Hematopoietic multipotent progenitor cell treated with erythropoietin and hydrocortisone succinate and interleukin-3 and kit ligand, for 4 days (in vitro differentiated cells): Measurements from ENCODE around the gene ZNF488.
"Not testable (repeated sequence)": the region's sequence is repeated elsewhere in the genome, so short reads cannot be mapped to it uniquely, and the experiment has no call there.

Source experiments
- DNase-seq: peaks from one replicate; pipeline ENCODE4 v3.0.0-alpha.2; 2015

Gene ZNF488

GRCh38 chr10:47409866-47410256 lies 25.8 kb upstream of the ZNF488 start:
- no peak for DNase-seq

DNA sequence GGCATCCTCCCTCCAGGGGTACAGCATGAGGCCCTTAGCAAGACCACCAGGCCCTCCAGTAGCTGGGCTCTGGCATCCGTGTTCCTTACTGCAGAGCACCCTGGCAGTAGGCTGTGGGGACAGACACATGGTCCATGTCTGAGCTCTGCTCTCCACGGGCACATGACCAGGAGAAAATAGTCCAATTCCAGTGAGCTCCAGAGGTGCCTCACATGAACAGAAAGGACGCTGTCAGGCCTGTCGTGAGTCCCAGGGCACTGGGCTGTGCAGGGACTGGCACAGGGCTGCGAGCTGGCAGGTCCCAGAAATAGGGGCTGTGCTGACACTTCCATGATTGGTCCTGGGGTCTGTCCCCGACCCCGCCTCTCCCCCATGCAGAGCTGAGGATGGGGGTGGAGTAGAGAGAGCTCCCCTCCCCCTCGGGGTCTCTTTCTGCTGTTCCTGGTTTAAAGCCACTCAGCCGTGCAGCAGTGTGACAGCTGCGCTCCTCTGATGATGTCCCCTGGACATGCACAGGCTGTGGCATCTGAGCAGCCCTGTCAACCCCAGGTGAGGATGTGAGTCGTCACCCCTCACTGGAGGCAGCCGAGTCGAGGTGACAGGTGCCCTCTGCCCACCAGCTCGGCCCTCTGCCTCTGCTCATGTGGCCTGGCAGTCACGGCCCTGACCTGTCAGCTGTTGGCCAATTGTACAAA lies 25.2 kb upstream of the ZNF488 start:
- DNase-seq = no peak

GRCh38 chr10:47408606-47409005 lies 24.5 kb upstream of the ZNF488 start:
- no peak for DNase-seq

DNA sequence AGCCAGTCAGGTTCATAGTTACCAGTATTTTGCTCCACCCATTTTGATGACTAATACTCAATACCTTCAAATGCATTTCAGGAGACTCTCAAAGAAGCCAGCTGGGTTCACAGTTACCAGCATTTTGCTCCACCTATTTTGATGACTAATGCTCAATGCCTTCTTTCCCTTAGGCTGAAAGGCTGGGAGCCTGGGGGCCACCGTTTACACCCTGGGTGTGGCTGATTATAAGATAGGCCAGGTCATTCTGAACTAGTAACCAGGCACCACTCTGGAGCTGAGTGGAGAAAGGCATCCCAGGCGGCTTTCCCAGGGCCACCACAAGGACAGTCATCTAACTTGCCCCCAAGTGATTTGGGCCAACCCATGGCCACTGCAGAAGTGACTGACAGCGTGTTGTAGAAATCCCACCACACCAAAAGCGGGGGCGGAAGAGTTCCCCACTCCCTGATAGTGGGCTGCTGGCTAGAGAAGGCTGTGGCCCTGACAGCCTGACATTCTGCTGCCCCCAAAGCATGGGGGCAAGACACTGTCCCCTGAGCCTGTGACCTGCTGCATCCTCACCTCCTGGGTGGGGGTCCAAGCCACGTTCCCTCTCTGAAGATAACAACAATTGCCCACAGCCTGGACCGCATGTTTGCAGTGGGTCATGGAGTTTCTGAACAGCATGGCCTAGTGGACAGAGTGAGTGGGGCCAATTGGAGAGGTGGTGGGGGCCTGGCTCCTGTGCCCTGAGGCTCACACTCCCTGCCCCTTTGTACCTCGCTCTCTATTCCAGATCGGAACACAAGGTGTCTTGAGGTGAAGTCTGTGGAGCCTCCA lies 23.0 kb upstream of the ZNF488 start:
- DNase-seq = peak; percentile 61

DNA sequence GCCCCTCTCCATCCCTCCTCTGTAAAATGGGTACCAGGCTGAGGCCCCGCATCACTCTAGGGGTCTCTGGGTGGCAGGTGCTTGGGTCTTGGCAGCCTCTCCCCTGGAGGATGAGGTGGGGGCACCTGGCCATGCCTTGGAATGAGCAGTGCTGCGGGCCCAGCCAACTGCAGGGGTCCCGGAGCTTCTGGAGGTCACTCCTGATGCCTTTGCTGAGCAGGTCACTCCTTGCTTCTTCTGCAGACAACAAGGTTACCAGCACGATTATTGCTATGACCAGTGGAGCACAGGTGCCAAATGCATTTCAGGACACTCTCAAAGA lies 22.4 kb upstream of the ZNF488 start:
- DNase-seq = no peak

GRCh38 chr10:47405857-47406547 lies 21.9 kb upstream of the ZNF488 start:
- DNase-seq = no peak

DNA sequence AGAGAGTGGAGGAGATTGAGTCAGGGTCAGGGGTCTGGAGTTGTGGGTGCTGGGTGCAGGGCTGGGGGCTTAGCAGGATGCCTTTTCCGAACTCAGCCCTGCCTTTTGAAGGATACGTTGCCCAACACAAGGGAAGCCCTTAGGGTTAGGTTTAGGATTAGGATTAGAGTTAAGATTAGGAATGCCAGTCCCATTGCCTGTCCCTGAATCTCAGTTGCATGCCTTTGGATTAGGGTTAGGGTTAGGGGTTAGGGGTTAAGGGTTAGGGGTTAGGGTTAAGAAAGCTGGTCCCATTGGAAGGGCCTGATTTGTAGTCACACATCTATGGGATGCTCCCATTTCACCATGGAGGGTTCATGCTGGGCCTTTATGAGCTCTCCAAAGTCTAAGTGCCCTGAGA lies 20.8 kb upstream of the ZNF488 start:
- DNase-seq = no peak

DNA sequence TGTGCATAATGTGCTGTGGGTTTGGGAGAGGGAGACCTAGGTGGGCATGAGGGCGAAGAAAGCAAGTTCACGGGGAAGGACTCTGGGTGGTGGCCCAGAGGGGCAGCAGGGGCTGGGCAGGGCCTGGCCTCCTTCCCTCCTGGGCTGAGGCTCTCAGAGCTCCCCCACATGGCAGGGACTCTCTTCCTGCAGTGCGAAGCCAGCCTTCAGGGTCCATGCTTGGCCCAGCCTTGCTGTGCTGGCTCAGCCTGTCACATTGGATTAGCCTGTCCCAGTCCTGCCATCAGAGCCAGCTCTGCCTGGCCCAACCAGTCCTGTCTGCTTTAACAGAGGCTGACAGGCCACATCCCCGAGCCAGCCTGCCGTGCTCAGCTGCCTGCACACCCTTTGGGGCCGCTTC lies 20.4 kb upstream of the ZNF488 start:
- DNase-seq = no peak

- DNase-seq = no peak
Observed at GRCh38 chr10:47403446-47404318, 19.6 kb upstream of the ZNF488 start.

DNA sequence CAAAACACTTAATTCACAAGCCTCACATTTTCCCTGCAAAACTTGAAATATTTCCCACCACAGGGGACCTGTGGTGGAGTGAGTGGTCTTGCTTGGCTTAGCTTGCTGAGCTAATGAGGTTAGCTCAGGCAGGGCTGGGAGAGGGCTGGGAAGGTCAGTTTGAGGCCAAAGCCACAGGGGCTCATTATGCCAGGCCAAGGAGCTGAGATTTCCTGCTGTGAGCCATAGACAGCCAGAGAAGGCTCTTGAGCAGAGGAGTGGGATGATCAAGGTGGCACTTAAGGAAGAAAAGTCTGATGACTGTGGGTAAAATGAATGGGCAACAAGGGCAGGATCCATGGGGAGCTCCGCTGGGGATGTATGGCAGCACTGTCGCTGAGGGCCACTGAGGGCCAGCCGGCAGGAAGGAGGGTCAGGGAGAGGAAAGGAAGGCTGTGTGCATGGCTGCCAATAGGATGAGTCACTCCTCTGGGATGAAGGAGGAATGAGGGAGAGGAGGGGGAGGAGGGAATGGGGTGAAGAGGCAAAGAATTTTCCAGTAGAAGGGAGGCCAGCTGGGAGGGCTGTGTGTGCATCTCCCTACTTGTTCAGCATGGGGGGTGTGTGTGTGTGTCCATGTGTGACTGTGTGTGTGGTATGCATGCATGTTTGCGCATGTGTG lies 18.7 kb upstream of the ZNF488 start:
- no peak for DNase-seq

DNA sequence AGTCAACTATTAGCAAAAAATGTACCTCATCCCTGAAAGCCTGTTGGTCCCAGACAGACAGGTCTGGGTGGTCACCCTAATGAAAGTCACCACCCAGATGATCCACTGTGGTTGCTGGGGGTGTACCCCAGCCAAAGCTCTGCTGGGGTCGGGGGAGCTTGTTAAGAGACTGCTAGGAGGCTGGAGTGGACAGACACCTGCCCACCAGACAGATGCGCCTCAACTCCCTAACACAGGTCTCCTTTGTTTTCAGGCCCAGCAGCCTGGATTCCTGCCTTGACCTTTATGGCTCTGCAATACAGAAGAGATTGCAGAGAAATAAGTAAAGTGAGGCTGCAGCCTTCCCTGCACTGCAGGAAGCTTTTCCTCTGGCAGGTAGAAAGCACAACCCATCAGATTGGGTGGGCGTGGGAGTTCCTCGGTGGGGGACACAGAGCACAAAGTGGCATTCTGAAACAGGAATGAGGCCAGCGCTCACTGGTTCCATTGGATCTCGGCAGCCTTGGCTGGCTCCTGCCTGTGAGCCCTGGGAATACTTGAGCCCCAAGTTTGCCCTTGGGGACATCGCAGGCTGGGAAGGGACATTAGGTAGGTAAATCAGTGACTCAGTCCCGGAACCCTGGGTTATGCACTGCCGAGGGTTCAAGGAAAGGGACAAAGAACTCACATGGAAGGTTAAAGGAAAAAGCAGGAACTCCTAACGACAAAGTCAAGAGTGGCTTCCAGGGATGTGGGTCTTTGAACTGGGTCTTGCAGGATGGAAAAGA lies 18.0 kb upstream of the ZNF488 start:
- no peak for DNase-seq

- no peak for DNase-seq
Observed at GRCh38 chr10:47401210-47401609, 17.1 kb upstream of the ZNF488 start.

- no peak for DNase-seq
Observed at GRCh38 chr10:47400786-47401185, 16.7 kb upstream of the ZNF488 start.

- no peak for DNase-seq
Observed at GRCh38 chr10:47400251-47400650, 16.2 kb upstream of the ZNF488 start.

GRCh38 chr10:47397256-47397655 lies 13.2 kb upstream of the ZNF488 start:
- DNase-seq = no peak

DNA sequence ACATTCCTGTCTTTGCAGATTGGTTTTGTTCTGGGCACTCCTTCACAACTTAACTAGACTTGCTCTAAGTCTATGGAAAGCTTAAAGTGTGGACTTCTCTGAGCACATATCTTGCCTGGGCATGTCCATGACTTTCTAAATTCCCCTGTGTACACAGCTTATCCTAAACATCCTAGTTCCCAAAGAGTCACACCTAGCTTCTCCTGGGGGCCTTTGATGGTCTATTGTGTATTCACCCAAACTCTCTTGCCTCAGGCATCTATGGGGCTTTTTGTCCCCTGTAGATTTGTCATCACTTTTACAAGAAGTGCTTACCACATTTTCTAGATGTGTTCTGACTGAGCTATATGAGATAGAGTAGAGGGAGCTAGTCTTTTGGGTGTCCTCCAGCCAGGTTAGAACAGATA lies 12.2 kb upstream of the ZNF488 start:
- DNase-seq = no peak

DNA sequence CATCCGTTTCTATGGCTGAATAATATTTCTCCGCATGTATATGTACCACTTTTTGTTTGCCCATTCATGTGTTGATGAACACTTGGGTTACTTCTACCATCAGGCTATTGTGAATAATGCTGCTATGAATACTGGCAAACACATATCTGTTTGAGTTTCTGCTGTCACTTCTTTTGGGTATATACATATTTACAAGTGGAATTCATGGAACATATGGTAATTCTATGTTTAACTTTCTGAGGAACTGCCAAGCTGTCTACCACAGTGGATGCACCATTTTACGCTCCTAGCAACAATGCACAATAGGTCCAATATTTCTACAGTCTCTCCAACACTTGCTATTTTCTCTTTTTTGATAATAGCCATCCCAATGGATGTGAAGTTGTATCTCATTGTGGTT lies 5.5 kb upstream of the ZNF488 start:
- no peak for DNase-seq

- no peak for DNase-seq
Observed at GRCh38 chr10:47388879-47389278, 4.8 kb upstream of the ZNF488 start.

GRCh38 chr10:47386104-47386503 lies 2.0 kb upstream of the ZNF488 start:
- not testable (repeated sequence) for DNase-seq

DNA sequence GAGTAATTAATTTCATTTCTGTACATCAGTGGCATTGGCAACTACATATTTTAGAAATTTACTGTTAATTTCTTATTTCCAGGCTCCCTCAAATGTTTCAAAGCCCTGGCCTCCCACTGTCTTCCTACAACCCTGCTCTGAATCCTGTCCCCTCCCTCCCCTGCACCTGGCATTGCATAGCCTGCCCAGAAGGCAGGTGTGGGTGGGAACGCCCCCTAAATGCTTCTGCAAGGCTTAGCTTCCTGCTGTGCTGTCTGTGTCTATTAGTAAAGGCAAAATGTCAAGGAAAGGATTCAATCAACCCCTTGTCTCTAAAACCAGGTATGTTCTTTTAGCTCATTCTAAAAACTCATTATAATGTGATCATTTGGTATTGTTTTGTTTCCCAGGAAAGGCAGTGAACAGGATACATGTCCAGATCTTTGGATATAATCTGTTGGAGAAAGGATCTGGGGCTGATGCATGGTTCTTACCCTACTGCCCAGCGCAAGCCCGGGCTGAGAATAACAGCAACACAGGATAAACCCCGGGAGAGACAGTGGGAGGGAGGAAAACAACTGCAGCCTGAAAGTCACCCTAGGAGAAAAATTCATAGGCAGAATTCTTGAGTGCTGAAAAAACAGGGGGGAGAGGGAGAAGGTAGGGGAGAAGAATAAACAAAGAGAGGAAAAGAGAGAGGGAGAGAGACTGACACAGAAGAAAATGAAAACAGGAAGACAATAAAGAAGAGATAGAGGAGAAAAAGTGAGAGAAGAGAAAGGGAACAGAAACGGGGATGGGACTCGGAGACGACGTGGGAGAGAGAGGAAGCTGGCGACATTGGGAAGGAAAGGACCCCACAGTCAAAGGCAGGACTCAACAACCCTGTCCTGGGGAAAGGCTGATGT lies 589 bp downstream of the ZNF488 start:
- no peak for DNase-seq
